Stomach (tissue), 9 donors: ENCODE data around the gene CES1. TPM values are rescaled to one million over a fixed set of nuclear protein-coding genes. Genes with fewer than 3 reads are reported as not detected.
"Not testable (repeated sequence)": the region's sequence is repeated elsewhere in the genome, so short reads cannot be mapped to it uniquely, and the experiment has no call there.

ENCODE experiments used
- DNase-seq, 2 donors: peaks; one replicate each; pipeline versions ENCODE4 v3.0.0 to v3.0.0-alpha.2; 2013 to 2019
- H3K27ac ChIP-seq, 5 donors: fragments of 200-600 bp in 4 of 5; sonication (generic) in 4 of 5; one replicate each; pipeline ENCODE4 v1.5.1; 2013 to 2019; ENCODE audit warnings: mild to moderate bottlenecking in 1 of 5, moderate library complexity in 1 of 5
- H3K27me3 ChIP-seq, 3 donors: fragments of 200-600 bp; sonication (generic); one replicate each; pipeline ENCODE4 v1.5.1; 2017 to 2019; ENCODE audit warnings: mixed run types in 1 of 3
- H3K36me3 ChIP-seq, 4 donors: fragments of 200-600 bp; sonication (generic); 1 replicate in 3 of 4; 2 replicates in 1 of 4; pipeline ENCODE4 v1.5.1; 2016 to 2019
- H3K4me1 ChIP-seq, 4 donors: fragments of 200-600 bp; sonication (generic); one replicate each; pipeline ENCODE4 v1.5.1; 2016 to 2019
- H3K4me3 ChIP-seq, 4 donors: fragments of 200-600 bp; sonication (generic) in 3 of 4; one replicate each; pipeline ENCODE4 v1.5.1; 2016 to 2019; ENCODE audit warnings: mild to moderate bottlenecking in 1 of 4
- H3K9me3 ChIP-seq, 4 donors: fragments of 200-600 bp; sonication (generic); one replicate each; pipeline ENCODE4 v1.5.1; 2016 to 2019
- EP300 ChIP-seq: sonication (generic); formaldehyde crosslinking; IDR thresholded peaks from one replicate; pipeline ENCODE4 v1.6.1; 2017; ENCODE audit warnings: antibody characterized with exemption
- POLR2A ChIP-seq, 4 donors: fragments of 450-650 bp; IDR thresholded peaks; one replicate each; pipeline ENCODE4 v1.6.1; 2016; ENCODE audit warnings: antibody characterized with exemption in 4 of 4, control low read depth in 2 of 4, mild to moderate bottlenecking in 1 of 4, moderate library complexity in 1 of 4
- POLR2AphosphoS5 ChIP-seq, 3 donors: sonication (generic); formaldehyde crosslinking; IDR thresholded peaks; one replicate each; pipeline ENCODE4 v1.6.1; 2016; ENCODE audit warnings: antibody characterized with exemption in 3 of 3
- WGBS, 5 donors: extraction: QIAGEN DNeasy Blood & Tissue Kit in 3 of 5; methylation state at CpG; one replicate each; pipeline versions ENCODE4 v1.1.5 to v1.1.7; 2013 to 2018; 5-methylcytosine and 5-hydroxymethylcytosine counted together
- intact Hi-C: fragments of 100-400 bp; cut with DNase I; formaldehyde crosslinking; loops from one replicate; pipeline ENCODE4 v1.15.1; 2023; ENCODE audit warnings: low total_unique reads
- polyA plus RNA-seq, 3 donors: library from polyadenylated mRNA; stranded (reverse); fragments of 200-250 nt; gene quantifications; one replicate each; pipeline ENCODE4 v1.2.3, GENCODE V29; 2013
- total RNA-seq, 5 donors: library from RNA; depleted of rRNA; stranded (reverse); fragments of >200 nt; gene quantifications; one replicate each; pipeline versions ENCODE4 v1.1.0 to v1.2.3, GENCODE V29; 2014 to 2016
- TF ChIP-seq, protein P1 (sequence below), 7 experiments: fragments of 450-650 bp in 4 of 7; fragments of 200-600 bp in 3 of 7; sonication (generic) in 3 of 7; IDR thresholded peaks; one replicate each; pipeline ENCODE4 v1.5.1; 2016 to 2019; ENCODE audit warnings: antibody characterized with exemption in 7 of 7, control low read depth in 2 of 7, mild to moderate bottlenecking in 1 of 7
- donor health status: healthy with polysubstance abuse.
- donor health status: Bipolar disorder and iron deficiency.
- donor health status: healthy.

The CES1 gene
- total and polyA plus RNA-seq, 8 donors = 2.6 to 173 (median 12.1) TPM; not detected in 1

DNA sequence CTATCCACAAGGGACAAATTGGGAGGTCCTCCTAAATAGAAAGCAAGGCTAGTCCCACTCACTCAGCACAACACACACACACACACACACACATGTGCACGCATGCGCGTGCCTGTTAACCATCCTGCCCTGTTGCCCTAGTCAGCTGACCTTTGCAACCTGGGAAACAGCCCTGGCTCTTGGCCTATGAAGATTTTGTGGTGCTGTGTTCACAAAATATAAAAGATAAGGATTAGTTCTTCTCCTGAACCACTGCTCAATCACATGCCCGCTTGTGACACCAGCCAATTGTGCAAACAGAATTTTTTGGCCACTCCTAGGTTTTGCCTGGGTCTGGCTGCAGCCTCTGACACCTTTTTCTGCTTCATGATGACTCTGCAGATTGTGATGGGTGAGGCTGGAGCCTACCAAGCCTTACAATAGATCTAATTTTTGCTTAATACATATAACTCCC, 3.3 kb upstream of the CES1 start:
- intact Hi-C loops = no loop called here
- H3K27ac ChIP-seq = no peak overlapping the region
- H3K9me3 ChIP-seq = no peaks in the 10 kb centered on the region
- TF ChIP-seq, protein P1, sequence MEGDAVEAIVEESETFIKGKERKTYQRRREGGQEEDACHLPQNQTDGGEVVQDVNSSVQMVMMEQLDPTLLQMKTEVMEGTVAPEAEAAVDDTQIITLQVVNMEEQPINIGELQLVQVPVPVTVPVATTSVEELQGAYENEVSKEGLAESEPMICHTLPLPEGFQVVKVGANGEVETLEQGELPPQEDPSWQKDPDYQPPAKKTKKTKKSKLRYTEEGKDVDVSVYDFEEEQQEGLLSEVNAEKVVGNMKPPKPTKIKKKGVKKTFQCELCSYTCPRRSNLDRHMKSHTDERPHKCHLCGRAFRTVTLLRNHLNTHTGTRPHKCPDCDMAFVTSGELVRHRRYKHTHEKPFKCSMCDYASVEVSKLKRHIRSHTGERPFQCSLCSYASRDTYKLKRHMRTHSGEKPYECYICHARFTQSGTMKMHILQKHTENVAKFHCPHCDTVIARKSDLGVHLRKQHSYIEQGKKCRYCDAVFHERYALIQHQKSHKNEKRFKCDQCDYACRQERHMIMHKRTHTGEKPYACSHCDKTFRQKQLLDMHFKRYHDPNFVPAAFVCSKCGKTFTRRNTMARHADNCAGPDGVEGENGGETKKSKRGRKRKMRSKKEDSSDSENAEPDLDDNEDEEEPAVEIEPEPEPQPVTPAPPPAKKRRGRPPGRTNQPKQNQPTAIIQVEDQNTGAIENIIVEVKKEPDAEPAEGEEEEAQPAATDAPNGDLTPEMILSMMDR (IDR thresholded peaks at IDR 0.05) = no peak
- TF ChIP-seq EP300 (no peak), POLR2AphosphoS5 (IDR thresholded peaks at IDR 0.05) (no peak), POLR2A (IDR thresholded peaks at IDR 0.05) (no peak)
- H3K4me1 ChIP-seq = peaks cover 0 to 18% (median 3%) of the 10 kb centered on the region in 4 donors
- DNase-seq = no peak
- WGBS, 5 donors = 75 to 81% (median 80%) methylated on average over 4 of the region's 4 CpGs
- H3K27me3 ChIP-seq = peaks cover 0 to 8% (median 0%) of the 10 kb centered on the region in 3 donors
- no peaks in the 10 kb centered on the region for H3K36me3 ChIP-seq
- H3K4me3 ChIP-seq = no peak overlapping the region

GRCh38 chr16:55835581-55835980, 2.7 kb upstream of the CES1 start:
- Histone ChIP-seq H3K4me3 (no peak overlapping the region), H3K36me3 (no peaks in the 10 kb centered on the region), H3K9me3 (no peaks in the 10 kb centered on the region), H3K27ac (no peak overlapping the region), H3K27me3 (peaks cover 0 to 7% (median 0%) of the 10 kb centered on the region in 3 donors), H3K4me1 (peaks cover 0 to 18% (median 3%) of the 10 kb centered on the region in 4 donors)
- 29 to 44% (median 30%) methylated on average over 1 of the region's 1 CpG for WGBS, 5 donors
- TF ChIP-seq, protein P1 (IDR thresholded peaks at IDR 0.05) = no peak
- no peak for DNase-seq
- intact Hi-C loops = no loop called here

GRCh38 chr16:55835173-55835572, 2.3 kb upstream of the CES1 start:
- H3K4me3 ChIP-seq, H3K9me3 ChIP-seq, H3K27ac ChIP-seq, H3K36me3 ChIP-seq, DNase-seq, intact Hi-C loops, H3K27me3 ChIP-seq: not testable (repeated sequence)
- 50 to 63% (median 53%) methylated on average over 3 of the region's 3 CpGs for WGBS, 5 donors
- peaks cover 0 to 18% (median 3%) of the 10 kb centered on the region in 4 donors for H3K4me1 ChIP-seq

DNA sequence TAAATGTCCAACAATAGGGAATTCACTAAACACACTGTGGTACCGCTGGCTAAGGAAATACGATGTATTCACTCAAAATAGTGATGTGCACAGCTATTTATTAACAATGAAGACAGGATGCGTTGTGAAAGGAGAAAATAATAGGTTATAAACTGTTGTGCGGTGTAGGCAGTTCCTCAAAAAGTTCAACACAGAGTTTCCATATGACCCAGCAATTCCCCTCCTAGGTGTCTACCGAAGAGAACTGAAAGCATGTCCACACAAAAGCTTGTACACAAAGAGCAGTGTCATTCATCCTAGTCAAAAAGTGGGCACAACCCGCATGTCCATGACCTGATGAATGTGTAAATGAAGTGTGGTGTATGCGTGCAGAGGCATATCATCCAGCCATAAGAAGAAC, 1.2 kb upstream of the CES1 start:
- no peaks in the 10 kb centered on the region for H3K36me3 ChIP-seq
- H3K27ac ChIP-seq = no peak overlapping the region
- no peaks in the 10 kb centered on the region for H3K9me3 ChIP-seq
- TF ChIP-seq EP300 (no peak), POLR2A (IDR thresholded peaks at IDR 0.05) (no peak), POLR2AphosphoS5 (IDR thresholded peaks at IDR 0.05) (no peak)
- TF ChIP-seq, protein P1 (IDR thresholded peaks at IDR 0.05) = no peak
- intact Hi-C loops = no loop called here
- H3K4me1 ChIP-seq = peaks cover 0 to 18% (median 3%) of the 10 kb centered on the region in 4 donors
- no peaks in the 10 kb centered on the region for H3K27me3 ChIP-seq
- WGBS, 5 donors = 68 to 84% (median 74%) methylated on average over 7 of the region's 7 CpGs
- no peak for DNase-seq
- no peak overlapping the region for H3K4me3 ChIP-seq

DNA sequence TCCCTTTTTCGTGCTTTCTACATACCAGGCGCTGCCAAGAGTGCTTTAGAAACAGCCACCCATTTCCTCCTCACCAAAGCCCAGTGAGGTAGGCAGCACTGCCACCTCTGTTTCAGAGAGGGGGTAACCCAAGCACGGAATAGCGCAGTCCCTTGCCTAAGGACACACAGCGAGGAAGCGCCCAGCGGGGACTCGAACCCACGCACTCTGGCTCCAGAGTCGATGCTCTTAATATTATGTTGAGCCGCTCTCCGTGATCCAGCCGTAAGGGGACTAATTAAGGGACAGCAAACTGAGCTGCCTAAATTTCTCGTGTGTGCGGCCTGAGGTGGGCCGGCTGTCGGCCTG, 497 bp downstream of the CES1 start:
- DNase-seq = peak in 1 of 2 donors; percentile 8
- Histone ChIP-seq H3K4me3 (peak overlapping the region in 1 of 4 donors; percentile 11), H3K9me3 (no peaks in the 10 kb centered on the region), H3K27me3 (no peaks in the 10 kb centered on the region), H3K36me3 (no peaks in the 10 kb centered on the region), H3K27ac (peak overlapping the region in 2 of 5 donors; percentile 23 to 51), H3K4me1 (peaks cover 0 to 18% (median 3%) of the 10 kb centered on the region in 4 donors)
- TF ChIP-seq POLR2A (IDR thresholded peaks at IDR 0.05) (no peak), EP300 (no peak), POLR2AphosphoS5 (IDR thresholded peaks at IDR 0.05) (no peak)
- intact Hi-C loops = no loop called here
- 84 to 89% (median 86%) methylated on average over 17 of the region's 17 CpGs for WGBS, 5 donors
